ENCODE data around the gene VSTM2B.

VSTM2B gene

GRCh38 chr19:29583196-29583999 is 57.6 kb downstream of the VSTM2B start:
- Histone ChIP-seq H3K36me3 (replicated peaks; ENCODE audit: low read depth, low read length) (no peaks in the 10 kb centered on the region), H2AFZ (ENCODE audit: low read depth, low read length) (no peak overlapping the region), H3K4me1 (ENCODE audit: low read length) (peaks cover 3% of the 10 kb centered on the region; the same call in 1 of the 2 replicates), H3K4me2 (ENCODE audit: low read length) (no peak overlapping the region), H3K27ac (ENCODE audit: low read length) (no peak overlapping the region), H3K9me3 (ENCODE audit: insufficient read depth, low read length) (no peaks in the 10 kb centered on the region), H4K20me1 (ENCODE audit: insufficient read depth, low read length) (no peaks in the 10 kb centered on the region), H3K27me3 (ENCODE audit: low read depth, low read length) (peaks cover 39% of the 10 kb centered on the region), H3K79me2 (ENCODE audit: low read length) (no peaks in the 10 kb centered on the region), H3K9ac (ENCODE audit: low read length) (no peak overlapping the region), H3K4me3 (ENCODE audit: low read length) (no peak overlapping the region)
- TF ChIP-seq, protein P1, sequence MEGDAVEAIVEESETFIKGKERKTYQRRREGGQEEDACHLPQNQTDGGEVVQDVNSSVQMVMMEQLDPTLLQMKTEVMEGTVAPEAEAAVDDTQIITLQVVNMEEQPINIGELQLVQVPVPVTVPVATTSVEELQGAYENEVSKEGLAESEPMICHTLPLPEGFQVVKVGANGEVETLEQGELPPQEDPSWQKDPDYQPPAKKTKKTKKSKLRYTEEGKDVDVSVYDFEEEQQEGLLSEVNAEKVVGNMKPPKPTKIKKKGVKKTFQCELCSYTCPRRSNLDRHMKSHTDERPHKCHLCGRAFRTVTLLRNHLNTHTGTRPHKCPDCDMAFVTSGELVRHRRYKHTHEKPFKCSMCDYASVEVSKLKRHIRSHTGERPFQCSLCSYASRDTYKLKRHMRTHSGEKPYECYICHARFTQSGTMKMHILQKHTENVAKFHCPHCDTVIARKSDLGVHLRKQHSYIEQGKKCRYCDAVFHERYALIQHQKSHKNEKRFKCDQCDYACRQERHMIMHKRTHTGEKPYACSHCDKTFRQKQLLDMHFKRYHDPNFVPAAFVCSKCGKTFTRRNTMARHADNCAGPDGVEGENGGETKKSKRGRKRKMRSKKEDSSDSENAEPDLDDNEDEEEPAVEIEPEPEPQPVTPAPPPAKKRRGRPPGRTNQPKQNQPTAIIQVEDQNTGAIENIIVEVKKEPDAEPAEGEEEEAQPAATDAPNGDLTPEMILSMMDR (IDR thresholded peaks at IDR 0.05; ENCODE audit: low read depth, low read length): no peak
- TF ChIP-seq EZH2phosphoT487 (IDR thresholded peaks at IDR 0.05; ENCODE audit: low read depth): no peak

DNA sequence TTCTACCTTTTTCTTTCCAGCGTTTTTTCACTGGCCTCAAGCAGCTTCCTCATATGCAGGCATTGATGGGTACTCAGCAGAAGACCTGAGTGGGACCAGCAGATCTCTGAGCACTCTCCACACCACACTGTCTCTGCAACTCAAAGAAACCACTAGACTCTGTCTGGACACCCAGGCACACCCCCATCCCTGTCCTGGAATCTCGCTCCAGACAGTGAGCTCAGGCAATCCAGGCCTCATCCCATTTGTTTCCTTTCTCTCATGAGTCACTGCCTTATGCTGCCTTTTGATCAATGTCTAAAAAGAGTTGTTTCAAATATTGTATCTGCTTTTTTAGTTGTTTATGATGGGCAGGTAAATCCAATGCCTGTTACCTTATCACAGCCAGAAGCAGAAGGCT is 60.6 kb downstream of the VSTM2B start:
- no peak for TF ChIP-seq EZH2phosphoT487 (IDR thresholded peaks at IDR 0.05; ENCODE audit: low read depth)
- TF ChIP-seq, protein P1 (IDR thresholded peaks at IDR 0.05; ENCODE audit: low read depth, low read length): no peak
- no peaks in the 10 kb centered on the region for H3K36me3 ChIP-seq (replicated peaks; ENCODE audit: low read depth, low read length)
- peaks cover 58% of the 10 kb centered on the region for H3K27me3 ChIP-seq (ENCODE audit: low read depth, low read length)
- no peak overlapping the region for H3K4me2 ChIP-seq (ENCODE audit: low read length)
- no peaks in the 10 kb centered on the region for H3K9me3 ChIP-seq (ENCODE audit: insufficient read depth, low read length)
- H3K79me2 ChIP-seq (ENCODE audit: low read length): no peaks in the 10 kb centered on the region
- no peak overlapping the region for H2AFZ ChIP-seq (ENCODE audit: low read depth, low read length)
- H3K9ac ChIP-seq (ENCODE audit: low read length): no peak overlapping the region
- no peaks in the 10 kb centered on the region for H4K20me1 ChIP-seq (ENCODE audit: insufficient read depth, low read length)
- H3K27ac ChIP-seq (ENCODE audit: low read length): no peak overlapping the region
- H3K4me1 ChIP-seq (ENCODE audit: low read length): peaks cover 3% of the 10 kb centered on the region; the same call in 1 of the 2 replicates
- no peak overlapping the region for H3K4me3 ChIP-seq (ENCODE audit: low read length)

DNA sequence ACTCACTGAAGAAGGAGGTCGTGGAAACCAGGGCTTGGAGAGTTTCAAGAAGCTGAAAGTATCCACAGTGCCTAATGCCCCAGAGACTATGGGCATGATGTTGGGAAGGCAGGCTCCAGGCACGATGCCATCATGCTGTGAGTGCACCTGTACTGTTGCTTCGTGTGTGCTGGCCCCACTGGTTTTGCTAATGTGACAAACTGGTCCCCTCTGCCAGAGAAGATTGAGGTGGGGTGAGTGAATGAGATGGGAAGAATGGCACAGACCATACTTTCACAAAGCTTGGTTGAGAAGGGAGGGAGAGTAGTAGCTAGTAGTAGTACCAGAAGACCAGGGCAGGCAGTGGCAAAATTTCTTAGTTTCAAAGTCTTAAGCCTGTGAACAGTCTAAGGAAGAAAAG is 61.3 kb downstream of the VSTM2B start:
- TF ChIP-seq, protein P1 (IDR thresholded peaks at IDR 0.05; ENCODE audit: low read depth, low read length): no peak
- TF ChIP-seq EZH2phosphoT487 (IDR thresholded peaks at IDR 0.05; ENCODE audit: low read depth): no peak
- no peaks in the 10 kb centered on the region for H3K9me3 ChIP-seq (ENCODE audit: insufficient read depth, low read length)

GRCh38 chr19:29587518-29587986 is 61.8 kb downstream of the VSTM2B start:
- Histone ChIP-seq H3K27ac (ENCODE audit: low read length) (no peak overlapping the region), H3K4me1 (ENCODE audit: low read length) (peaks cover 3% of the 10 kb centered on the region; the same call in 1 of the 2 replicates), H3K27me3 (ENCODE audit: low read depth, low read length) (peaks cover 70% of the 10 kb centered on the region), H3K4me2 (ENCODE audit: low read length) (no peak overlapping the region), H3K4me3 (ENCODE audit: low read length) (no peak overlapping the region), H2AFZ (ENCODE audit: low read depth, low read length) (no peak overlapping the region), H3K9ac (ENCODE audit: low read length) (no peak overlapping the region), H3K36me3 (replicated peaks; ENCODE audit: low read depth, low read length) (no peaks in the 10 kb centered on the region), H3K9me3 (ENCODE audit: insufficient read depth, low read length) (no peaks in the 10 kb centered on the region), H4K20me1 (ENCODE audit: insufficient read depth, low read length) (no peaks in the 10 kb centered on the region), H3K79me2 (ENCODE audit: low read length) (no peaks in the 10 kb centered on the region)
- no peak for TF ChIP-seq EZH2phosphoT487 (IDR thresholded peaks at IDR 0.05; ENCODE audit: low read depth)

More for the DNA sequence above, 61.3 kb downstream of the VSTM2B start:
- Histone ChIP-seq H3K4me3 (ENCODE audit: low read length) (no peak overlapping the region), H3K79me2 (ENCODE audit: low read length) (no peaks in the 10 kb centered on the region), H3K4me1 (ENCODE audit: low read length) (peaks cover 3% of the 10 kb centered on the region; the same call in 1 of the 2 replicates), H2AFZ (ENCODE audit: low read depth, low read length) (no peak overlapping the region), H3K27ac (ENCODE audit: low read length) (no peak overlapping the region), H3K4me2 (ENCODE audit: low read length) (no peak overlapping the region), H4K20me1 (ENCODE audit: insufficient read depth, low read length) (no peaks in the 10 kb centered on the region), H3K9ac (ENCODE audit: low read length) (no peak overlapping the region), H3K27me3 (ENCODE audit: low read depth, low read length) (peaks cover 65% of the 10 kb centered on the region), H3K36me3 (replicated peaks; ENCODE audit: low read depth, low read length) (no peaks in the 10 kb centered on the region)
